Activated naive CD8-positive, alpha-beta T cell treated with anti-CD3 and anti-CD28 coated beads, Interleukin-2, amount 50 U/mL, for 24 hours (primary cell): ENCODE results near the gene RNF222.
A peak's percentile ranks its signal among the peaks of the same experiment; 100 is the strongest.
"Not testable (repeated sequence)": the region's sequence is repeated elsewhere in the genome, so short reads cannot be mapped to it uniquely, and the experiment has no call there.

Experiments used
- ATAC-seq: fragments of 150-1000 bp; cut with Tn5 transposase; one replicate; pipeline ENCODE4 v1.10.0; 2021
- DNase-seq: peaks from one replicate; pipeline ENCODE4 v3.0.0; 2021
- H3K27ac Mint-ChIP-seq: one replicate; pipeline ENCODE4 v1.8.0; 2021; ENCODE audit warnings: mild to moderate bottlenecking, mixed read lengths
- H3K27me3 Mint-ChIP-seq: one replicate; pipeline ENCODE4 v1.8.0; 2021; ENCODE audit warnings: mixed read lengths
- H3K36me3 Mint-ChIP-seq: one replicate; pipeline ENCODE4 v1.8.0; 2021; ENCODE audit warnings: low read depth, mixed read lengths
- H3K4me1 Mint-ChIP-seq: one replicate; pipeline ENCODE4 v1.8.0; 2021; ENCODE audit warnings: mixed read lengths
- H3K4me3 Mint-ChIP-seq: one replicate; pipeline ENCODE4 v1.8.0; 2021; ENCODE audit warnings: mild to moderate bottlenecking, moderate library complexity, mixed read lengths
- H3K9me3 Mint-ChIP-seq: one replicate; pipeline ENCODE4 v1.8.0; 2021; ENCODE audit warnings: mixed read lengths

The RNF222 gene

GRCh38 chr17:8398980-8399379, 1.4 kb upstream of the RNF222 start:
- Mint-ChIP-seq H3K9me3 (no peaks in the 10 kb centered on the region), H3K27ac (no peak overlapping the region), H3K4me3 (no peak overlapping the region), H3K27me3 (peaks cover 21% of the 10 kb centered on the region), H3K36me3 (no peaks in the 10 kb centered on the region), H3K4me1 (peaks cover 2% of the 10 kb centered on the region)
- ATAC-seq = no peak
- no peak for DNase-seq

DNA sequence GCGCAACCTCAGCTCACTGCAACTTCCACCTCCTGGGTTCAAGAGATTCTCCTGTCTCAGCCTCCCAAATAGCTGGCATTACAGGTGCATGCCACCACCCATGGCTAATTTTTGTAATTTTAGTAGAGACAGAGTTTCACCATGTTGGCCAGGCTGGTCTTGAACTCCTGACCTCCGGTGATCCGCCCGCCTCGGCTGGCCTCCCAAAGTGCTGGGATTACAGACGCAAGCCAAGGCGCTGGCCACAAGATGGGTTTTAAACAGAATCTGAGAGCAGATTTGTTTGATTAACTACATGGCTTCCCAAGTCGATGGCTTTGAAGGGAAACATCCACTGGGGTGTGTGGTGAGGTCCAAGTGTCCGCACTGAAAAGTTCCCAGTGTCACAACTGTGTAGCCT, 3.1 kb downstream of the RNF222 start:
- peaks cover 11% of the 10 kb centered on the region for H3K27me3 Mint-ChIP-seq
- not testable (repeated sequence) for ATAC-seq, H3K36me3 Mint-ChIP-seq, H3K27ac Mint-ChIP-seq, H3K4me3 Mint-ChIP-seq, H3K4me1 Mint-ChIP-seq, H3K9me3 Mint-ChIP-seq, DNase-seq

GRCh38 chr17:8393470-8394231, 4.0 kb downstream of the RNF222 start:
- Mint-ChIP-seq H3K9me3 (no peaks in the 10 kb centered on the region), H3K4me1 (peaks cover 9% of the 10 kb centered on the region), H3K27ac (peak overlapping the region; percentile 80), H3K4me3 (no peak overlapping the region), H3K27me3 (peaks cover 11% of the 10 kb centered on the region), H3K36me3 (no peaks in the 10 kb centered on the region)
- DNase-seq (peak; percentile 17), ATAC-seq (peak; percentile 81)

GRCh38 chr17:8392674-8393469, 4.8 kb downstream of the RNF222 start:
- DNase-seq = no peak
- peaks cover 6% of the 10 kb centered on the region for H3K27me3 Mint-ChIP-seq
- H3K36me3 Mint-ChIP-seq = no peaks in the 10 kb centered on the region
- H3K4me3 Mint-ChIP-seq = no peak overlapping the region
- no peak overlapping the region for H3K27ac Mint-ChIP-seq
- H3K4me1 Mint-ChIP-seq = peaks cover 9% of the 10 kb centered on the region
- no peaks in the 10 kb centered on the region for H3K9me3 Mint-ChIP-seq
- ATAC-seq = no peak

- H3K4me1 Mint-ChIP-seq = peaks cover 9% of the 10 kb centered on the region
- ATAC-seq = no peak
- no peak for DNase-seq
- H3K9me3 Mint-ChIP-seq = no peaks in the 10 kb centered on the region
- H3K36me3 Mint-ChIP-seq = no peaks in the 10 kb centered on the region
- H3K4me3 Mint-ChIP-seq = no peak overlapping the region
- H3K27ac Mint-ChIP-seq = no peak overlapping the region
- H3K27me3 Mint-ChIP-seq = peaks cover 6% of the 10 kb centered on the region
Observed at GRCh38 chr17:8392274-8392673, 5.4 kb downstream of the RNF222 start.

- no peak overlapping the region for H3K4me3 Mint-ChIP-seq
- H3K27ac Mint-ChIP-seq = no peak overlapping the region
- no peaks in the 10 kb centered on the region for H3K36me3 Mint-ChIP-seq
- no peaks in the 10 kb centered on the region for H3K9me3 Mint-ChIP-seq
- DNase-seq = no peak
- ATAC-seq = no peak
- peaks cover 6% of the 10 kb centered on the region for H3K27me3 Mint-ChIP-seq
- H3K4me1 Mint-ChIP-seq = peaks cover 9% of the 10 kb centered on the region
Observed at GRCh38 chr17:8391711-8392110, 5.9 kb downstream of the RNF222 start.

GRCh38 chr17:8387914-8388651, 9.5 kb downstream of the RNF222 start:
- ATAC-seq = no peak
- H3K9me3 Mint-ChIP-seq = no peaks in the 10 kb centered on the region
- peaks cover under 1% of the 10 kb centered on the region for H3K36me3 Mint-ChIP-seq
- H3K27me3 Mint-ChIP-seq = no peaks in the 10 kb centered on the region
- no peak for DNase-seq
- no peak overlapping the region for H3K4me3 Mint-ChIP-seq
- no peak overlapping the region for H3K27ac Mint-ChIP-seq
- peaks cover 15% of the 10 kb centered on the region for H3K4me1 Mint-ChIP-seq

DNA sequence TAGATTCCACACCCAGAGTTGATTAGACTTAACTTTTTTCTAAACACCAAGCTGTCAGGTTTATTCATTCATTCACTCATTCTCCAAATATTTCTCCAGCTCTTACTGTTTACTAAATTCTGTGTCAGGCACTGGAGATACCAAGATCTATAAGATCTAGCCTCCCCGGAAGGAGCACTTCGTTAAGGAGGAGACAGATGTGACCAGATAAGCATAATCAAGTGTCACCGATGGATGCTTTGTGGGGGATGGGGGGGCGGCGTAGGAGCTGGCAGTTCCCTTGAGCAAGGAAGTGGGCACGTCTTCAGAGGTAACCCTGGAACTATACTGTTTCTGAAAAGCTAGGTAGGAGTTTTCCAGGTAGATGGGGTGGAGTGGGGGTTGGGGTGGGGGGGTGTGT, 10.8 kb downstream of the RNF222 start:
- Mint-ChIP-seq H3K4me1 (peaks cover 24% of the 10 kb centered on the region), H3K27me3 (no peaks in the 10 kb centered on the region), H3K9me3 (no peaks in the 10 kb centered on the region), H3K27ac (no peak overlapping the region), H3K36me3 (peaks cover 13% of the 10 kb centered on the region), H3K4me3 (no peak overlapping the region)
- DNase-seq (no peak), ATAC-seq (no peak)

DNA sequence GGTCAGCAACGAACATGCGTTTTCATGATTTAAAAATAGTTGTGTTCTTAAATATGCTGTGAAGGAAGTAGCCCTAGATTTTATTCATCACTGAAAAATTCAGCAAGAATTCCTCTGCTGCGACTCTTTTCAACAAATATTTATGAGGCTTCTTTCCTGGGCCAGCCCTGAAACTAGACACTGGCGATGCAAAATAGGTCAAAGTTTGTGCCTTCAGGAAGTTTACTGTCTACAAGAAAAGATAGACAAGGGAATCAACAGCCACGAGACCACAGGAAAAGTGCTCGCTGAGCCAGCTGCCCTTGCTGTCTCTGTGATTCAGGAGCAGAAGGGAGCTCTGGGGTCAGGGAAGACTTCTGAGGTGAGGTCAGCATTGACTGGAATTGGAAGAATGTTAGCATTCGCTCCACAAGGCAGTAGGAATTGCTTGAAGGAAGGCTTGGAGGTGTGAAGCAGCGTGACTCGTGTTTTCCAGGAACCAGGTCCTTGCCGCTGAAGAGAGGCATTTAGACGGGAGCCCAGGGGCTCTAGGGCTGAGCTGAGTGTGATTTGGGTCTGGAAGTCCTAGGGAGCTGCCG, 12.7 kb downstream of the RNF222 start:
- ATAC-seq = no peak
- Mint-ChIP-seq H3K27ac (no peak overlapping the region), H3K4me1 (peaks cover 41% of the 10 kb centered on the region), H3K4me3 (peak overlapping the region; percentile 98), H3K27me3 (no peaks in the 10 kb centered on the region), H3K36me3 (peaks cover 32% of the 10 kb centered on the region), H3K9me3 (no peaks in the 10 kb centered on the region)
- DNase-seq = no peak

GRCh38 chr17:8383143-8383822, 14.3 kb downstream of the RNF222 start, which contains the start of gene RPL26:
Gene RPL26, minus strand, starts transcription at chr17:8383193. Its CDS starts 883 bp downstream, at chr17:8382310.
- Mint-ChIP-seq H3K27me3 (no peaks in the 10 kb centered on the region), H3K4me3 (peak within 1 kb of the TSS; percentile 98), H3K9me3 (no peaks in the 10 kb centered on the region), H3K36me3 (peaks cover 47% of the 10 kb centered on the region), H3K4me1 (peaks cover 56% of the 10 kb centered on the region), H3K27ac (peak within 1 kb of the TSS; percentile 99)
- ATAC-seq (peak; percentile 93), DNase-seq (peak; percentile 92)

DNA sequence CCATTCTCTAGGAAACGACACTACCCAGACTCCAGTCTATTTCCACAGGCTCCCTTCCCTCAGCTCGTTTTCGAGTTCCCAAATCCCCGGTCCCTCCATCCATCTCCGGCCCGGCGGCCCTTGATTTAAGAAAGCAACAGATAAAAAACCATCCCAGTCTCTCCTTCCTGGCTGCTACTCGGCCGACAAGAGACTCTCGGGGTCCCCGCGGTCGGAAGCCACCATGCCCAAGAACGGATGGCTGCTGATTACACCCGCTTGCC, 14.8 kb downstream of the RNF222 start:
- Mint-ChIP-seq H3K4me1 (peaks cover 60% of the 10 kb centered on the region), H3K36me3 (peaks cover 51% of the 10 kb centered on the region), H3K27me3 (no peaks in the 10 kb centered on the region), H3K27ac (peak overlapping the region; percentile 99), H3K9me3 (no peaks in the 10 kb centered on the region), H3K4me3 (peak overlapping the region; percentile 98)
- no peak for DNase-seq
- ATAC-seq = no peak

GRCh38 chr17:8382052-8382879, 15.4 kb downstream of the RNF222 start:
- no peaks in the 10 kb centered on the region for H3K27me3 Mint-ChIP-seq
- H3K4me1 Mint-ChIP-seq = peaks cover 66% of the 10 kb centered on the region
- H3K9me3 Mint-ChIP-seq = no peaks in the 10 kb centered on the region
- DNase-seq = no peak
- peaks cover 56% of the 10 kb centered on the region for H3K36me3 Mint-ChIP-seq
- H3K4me3 Mint-ChIP-seq = peak overlapping the region; percentile 98
- no peak for ATAC-seq
- H3K27ac Mint-ChIP-seq = peak overlapping the region; percentile 99

GRCh38 chr17:8380049-8380448, 17.6 kb downstream of the RNF222 start:
- H3K27me3 Mint-ChIP-seq = no peaks in the 10 kb centered on the region
- H3K36me3 Mint-ChIP-seq = peaks cover 72% of the 10 kb centered on the region
- no peaks in the 10 kb centered on the region for H3K9me3 Mint-ChIP-seq
- peak overlapping the region; percentile 98 for H3K4me3 Mint-ChIP-seq
- peaks cover 78% of the 10 kb centered on the region for H3K4me1 Mint-ChIP-seq
- no peak for ATAC-seq
- peak overlapping the region; percentile 99 for H3K27ac Mint-ChIP-seq
- DNase-seq = no peak
